ENCODE results near the gene SYNDIG1.

The SYNDIG1 gene

DNA sequence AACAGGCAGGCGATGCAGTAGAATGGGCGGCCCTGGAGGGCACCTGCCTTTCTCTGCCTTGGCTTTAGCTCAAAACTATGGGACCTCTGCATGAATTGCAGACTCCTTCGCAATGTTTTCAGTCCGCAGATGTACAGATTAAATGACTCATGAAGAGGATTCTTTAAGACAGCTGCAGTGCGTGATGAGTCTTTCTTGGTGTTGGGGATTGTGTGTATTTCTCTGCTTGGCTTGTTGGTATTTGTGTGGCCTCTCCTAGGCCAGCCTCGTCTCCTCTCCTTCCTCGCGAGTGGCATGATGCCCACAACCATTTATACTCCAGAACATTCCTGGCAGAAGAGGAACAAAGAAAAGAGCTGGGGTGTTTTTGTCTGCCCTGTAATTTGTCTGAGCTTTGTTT is 110.6 kb downstream of the SYNDIG1 start:
- no peaks in the 10 kb centered on the region for H3K27me3 Mint-ChIP-seq (ENCODE audit: low read depth)
- no peaks in the 10 kb centered on the region for H3K9me3 Mint-ChIP-seq
- no peak overlapping the region for H3K27ac Mint-ChIP-seq
- H3K4me1 Mint-ChIP-seq (ENCODE audit: low read depth), result no peaks in the 10 kb centered on the region
- H3K36me3 Mint-ChIP-seq (ENCODE audit: low read depth), result no peaks in the 10 kb centered on the region
- H3K4me3 Mint-ChIP-seq, result no peak overlapping the region

- no peak overlapping the region for H3K4me3 Mint-ChIP-seq
- H3K9me3 Mint-ChIP-seq, result no peaks in the 10 kb centered on the region
- H3K4me1 Mint-ChIP-seq (ENCODE audit: low read depth), result no peaks in the 10 kb centered on the region
- H3K36me3 Mint-ChIP-seq (ENCODE audit: low read depth), result no peaks in the 10 kb centered on the region
- no peaks in the 10 kb centered on the region for H3K27me3 Mint-ChIP-seq (ENCODE audit: low read depth)
- H3K27ac Mint-ChIP-seq, result no peak overlapping the region
Measured at GRCh38 chr20:24580855-24581254, 111.4 kb downstream of the SYNDIG1 start.

DNA sequence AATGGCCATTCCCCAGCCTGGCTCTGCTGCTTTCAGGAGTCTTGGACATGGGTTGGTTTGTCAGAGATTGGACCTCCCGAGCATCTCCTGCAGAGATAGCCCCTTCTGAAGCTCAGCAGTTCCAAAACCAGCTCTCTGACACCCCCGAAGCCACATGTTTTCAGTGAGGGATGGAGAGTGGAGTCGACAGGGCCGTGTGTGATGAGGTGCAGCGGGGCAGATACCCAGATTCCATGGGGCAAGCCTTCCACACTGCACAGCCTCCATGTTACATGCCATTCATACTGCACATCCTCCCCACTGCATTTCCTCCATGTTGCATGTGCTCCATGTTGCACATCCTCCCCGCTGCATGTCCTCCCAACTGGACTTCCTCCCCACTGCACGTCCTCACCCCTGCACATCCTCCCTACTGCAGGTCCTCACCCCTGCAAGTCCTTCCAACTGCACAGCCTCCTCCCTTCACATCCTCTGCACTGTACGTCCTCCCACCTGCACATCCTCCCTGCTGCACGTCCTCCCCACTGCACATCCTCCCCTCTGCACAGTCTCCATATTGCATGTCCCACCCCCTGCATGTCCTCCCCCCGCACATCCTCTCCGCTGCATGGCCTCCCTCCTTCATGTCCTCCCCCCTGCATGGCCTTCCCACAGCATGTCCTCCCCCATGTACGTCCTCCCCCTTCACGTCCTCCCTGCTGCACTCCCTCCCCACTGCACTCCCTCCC is 112.2 kb downstream of the SYNDIG1 start:
- no peaks in the 10 kb centered on the region for H3K27me3 Mint-ChIP-seq (ENCODE audit: low read depth)

GRCh38 chr20:24582373-24583168 is 113.1 kb downstream of the SYNDIG1 start:
- Mint-ChIP-seq H3K4me1 (ENCODE audit: low read depth) (no peaks in the 10 kb centered on the region), H3K27me3 (ENCODE audit: low read depth) (no peaks in the 10 kb centered on the region), H3K27ac (no peak overlapping the region), H3K9me3 (no peaks in the 10 kb centered on the region), H3K4me3 (no peak overlapping the region), H3K36me3 (ENCODE audit: low read depth) (no peaks in the 10 kb centered on the region)

More for the DNA sequence above, 112.2 kb downstream of the SYNDIG1 start:
- Mint-ChIP-seq H3K9me3 (no peaks in the 10 kb centered on the region), H3K27ac (no peak overlapping the region), H3K36me3 (ENCODE audit: low read depth) (no peaks in the 10 kb centered on the region), H3K4me1 (ENCODE audit: low read depth) (no peaks in the 10 kb centered on the region), H3K4me3 (no peak overlapping the region)

- Mint-ChIP-seq H3K4me1 (ENCODE audit: low read depth) (no peaks in the 10 kb centered on the region), H3K27me3 (ENCODE audit: low read depth) (no peaks in the 10 kb centered on the region), H3K36me3 (ENCODE audit: low read depth) (no peaks in the 10 kb centered on the region), H3K9me3 (no peaks in the 10 kb centered on the region), H3K27ac (no peak overlapping the region), H3K4me3 (no peak overlapping the region)
Measured at GRCh38 chr20:24583169-24583792, 113.9 kb downstream of the SYNDIG1 start.

DNA sequence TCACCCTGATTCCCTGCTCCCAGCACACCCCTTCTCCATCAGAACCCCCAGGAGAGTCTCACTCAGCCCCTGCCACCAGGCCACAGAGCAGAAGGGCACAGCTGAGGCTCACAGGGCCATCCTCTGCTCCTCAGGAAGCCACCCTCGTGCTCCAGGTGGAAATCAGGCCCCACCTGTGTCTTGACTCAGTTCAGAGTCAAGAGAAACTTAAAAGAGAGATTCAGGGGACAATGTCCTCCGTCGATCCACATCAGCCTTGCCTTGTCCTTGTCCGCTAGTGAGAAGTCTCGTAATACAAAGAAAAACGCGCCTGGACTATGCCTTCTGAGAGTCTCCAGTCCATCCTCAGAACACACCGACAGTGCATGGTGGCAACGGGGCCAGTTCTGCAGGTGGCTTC is 114.6 kb downstream of the SYNDIG1 start:
- no peaks in the 10 kb centered on the region for H3K9me3 Mint-ChIP-seq
- H3K4me3 Mint-ChIP-seq, result no peak overlapping the region
- no peak overlapping the region for H3K27ac Mint-ChIP-seq
- no peaks in the 10 kb centered on the region for H3K27me3 Mint-ChIP-seq (ENCODE audit: low read depth)
- no peaks in the 10 kb centered on the region for H3K36me3 Mint-ChIP-seq (ENCODE audit: low read depth)
- no peaks in the 10 kb centered on the region for H3K4me1 Mint-ChIP-seq (ENCODE audit: low read depth)

- H3K27me3 Mint-ChIP-seq (ENCODE audit: low read depth), result no peaks in the 10 kb centered on the region
- no peaks in the 10 kb centered on the region for H3K4me1 Mint-ChIP-seq (ENCODE audit: low read depth)
- no peaks in the 10 kb centered on the region for H3K9me3 Mint-ChIP-seq
- no peaks in the 10 kb centered on the region for H3K36me3 Mint-ChIP-seq (ENCODE audit: low read depth)
- H3K4me3 Mint-ChIP-seq, result no peak overlapping the region
- H3K27ac Mint-ChIP-seq, result no peak overlapping the region
Measured at GRCh38 chr20:24584538-24585356, 115.3 kb downstream of the SYNDIG1 start.

- H3K36me3 Mint-ChIP-seq (ENCODE audit: low read depth), result no peaks in the 10 kb centered on the region
- H3K27ac Mint-ChIP-seq, result no peak overlapping the region
Measured at GRCh38 chr20:24585796-24586522, 116.5 kb downstream of the SYNDIG1 start.

DNA sequence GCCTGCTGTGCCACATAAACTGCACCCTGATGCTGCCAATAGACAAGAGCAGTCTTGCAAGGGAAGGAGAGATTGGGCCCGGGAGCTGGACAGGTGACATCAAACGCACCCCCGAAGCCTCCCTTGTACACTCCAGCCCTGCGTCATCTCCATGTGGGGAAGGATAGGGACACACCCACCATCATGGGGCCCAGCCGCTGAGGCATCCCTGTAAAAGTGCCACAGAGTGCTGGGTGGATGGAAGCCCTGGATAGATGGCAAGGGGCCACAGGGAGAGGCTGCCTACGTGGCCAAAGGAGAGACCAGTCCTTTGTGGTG is 117.1 kb downstream of the SYNDIG1 start:
- Mint-ChIP-seq H3K27me3 (ENCODE audit: low read depth) (no peaks in the 10 kb centered on the region), H3K9me3 (no peaks in the 10 kb centered on the region), H3K4me1 (ENCODE audit: low read depth) (no peaks in the 10 kb centered on the region), H3K36me3 (ENCODE audit: low read depth) (no peaks in the 10 kb centered on the region), H3K4me3 (no peak overlapping the region), H3K27ac (no peak overlapping the region)

More at GRCh38 chr20:24585796-24586522, 116.5 kb downstream of the SYNDIG1 start:
- Mint-ChIP-seq H3K27me3 (ENCODE audit: low read depth) (no peaks in the 10 kb centered on the region), H3K9me3 (no peaks in the 10 kb centered on the region), H3K4me3 (no peak overlapping the region), H3K4me1 (ENCODE audit: low read depth) (no peaks in the 10 kb centered on the region)

DNA sequence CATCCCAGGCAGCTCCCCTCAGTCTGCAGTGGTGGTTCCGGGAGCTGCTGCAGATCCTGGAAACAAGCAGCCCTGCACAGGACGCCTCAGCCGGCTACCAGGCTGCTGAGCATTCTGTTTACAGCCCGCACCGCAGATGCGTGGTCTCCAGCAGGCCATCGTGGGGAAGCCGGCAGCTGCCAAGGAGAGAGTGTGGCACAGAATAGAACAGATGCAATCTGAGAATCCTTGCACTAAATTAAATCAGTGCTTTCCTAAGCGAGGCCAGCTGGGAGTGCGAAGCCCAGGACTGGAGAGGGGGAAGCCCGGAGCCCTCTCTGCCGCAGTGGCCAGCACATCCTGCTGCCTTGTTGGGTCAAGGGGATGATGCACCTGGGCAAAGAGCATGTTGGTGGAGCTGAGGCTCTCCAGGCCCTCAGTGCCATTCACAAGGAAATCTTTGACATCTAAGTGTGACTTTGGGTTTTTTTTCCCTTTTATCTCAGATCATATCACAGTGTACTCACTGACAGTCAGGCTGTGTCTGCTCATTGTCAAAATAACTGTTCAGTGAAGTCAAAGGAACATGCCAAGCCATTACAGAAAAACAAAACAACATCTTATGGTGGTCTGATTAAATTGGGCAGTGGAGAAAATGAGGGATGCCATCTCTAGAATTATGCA is 118.1 kb downstream of the SYNDIG1 start:
- Mint-ChIP-seq H3K27me3 (ENCODE audit: low read depth) (no peaks in the 10 kb centered on the region), H3K4me1 (ENCODE audit: low read depth) (no peaks in the 10 kb centered on the region), H3K9me3 (no peaks in the 10 kb centered on the region), H3K27ac (no peak overlapping the region), H3K4me3 (no peak overlapping the region), H3K36me3 (ENCODE audit: low read depth) (no peaks in the 10 kb centered on the region)

DNA sequence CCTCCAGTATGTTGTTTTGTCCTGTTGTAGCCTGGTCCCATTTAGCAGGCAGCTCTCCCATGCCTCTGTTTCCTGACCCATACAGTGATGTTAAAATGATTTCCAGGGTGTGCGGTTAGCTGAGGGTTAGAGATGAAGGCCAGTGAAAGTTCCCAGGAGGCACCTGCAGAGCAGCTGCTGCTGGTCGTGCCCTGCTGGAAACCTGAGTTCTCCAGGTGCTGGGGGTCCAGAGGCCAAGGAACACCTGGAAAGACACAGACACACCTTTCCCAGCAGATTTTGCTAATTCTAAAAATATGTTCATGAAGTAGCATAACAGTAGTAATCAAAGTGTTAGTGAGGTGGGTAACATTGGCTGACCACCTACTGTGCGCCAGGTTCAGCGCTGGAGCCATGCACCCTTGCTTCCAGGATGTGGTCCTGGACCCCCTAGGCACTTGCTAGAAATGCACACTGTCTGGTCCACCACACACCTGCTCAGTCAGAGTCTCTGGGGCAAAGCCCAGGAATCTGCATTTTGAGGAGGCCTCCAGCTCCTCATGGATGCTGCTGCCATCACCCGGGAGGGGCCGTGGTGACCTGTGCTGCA is 118.7 kb downstream of the SYNDIG1 start:
- no peak overlapping the region for H3K4me3 Mint-ChIP-seq

DNA sequence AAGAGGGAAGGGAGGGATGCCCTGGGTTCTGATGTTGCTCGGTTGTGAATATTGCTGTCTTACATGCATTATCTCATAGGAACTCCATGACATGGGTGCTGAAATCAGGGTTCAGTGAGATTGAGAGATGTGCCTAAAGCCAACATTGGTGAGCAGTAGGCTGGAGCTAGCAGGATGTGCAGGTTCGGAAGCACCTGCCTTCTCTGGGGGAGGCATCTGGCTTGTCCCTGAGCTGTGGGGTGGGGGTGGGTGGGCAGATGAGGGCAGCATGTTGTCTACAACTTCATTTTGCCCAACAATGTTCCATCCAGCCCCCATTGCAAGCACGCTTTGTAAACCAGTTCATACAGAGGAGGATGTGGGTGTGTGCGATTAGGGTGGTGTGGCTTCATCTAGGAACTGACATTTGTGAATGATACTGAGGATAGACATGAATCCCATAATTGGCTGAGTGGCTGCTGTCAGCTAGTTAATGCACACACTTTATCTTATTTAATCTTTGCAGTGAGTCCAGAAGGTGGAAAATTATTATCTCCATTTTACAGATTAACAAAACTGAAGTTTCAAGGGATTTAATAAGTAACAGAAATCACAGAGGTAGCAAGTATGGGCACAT is 119.4 kb downstream of the SYNDIG1 start:
- H3K27me3 Mint-ChIP-seq (ENCODE audit: low read depth), result no peaks in the 10 kb centered on the region
- H3K4me3 Mint-ChIP-seq, result no peak overlapping the region
- H3K4me1 Mint-ChIP-seq (ENCODE audit: low read depth), result no peaks in the 10 kb centered on the region
- H3K9me3 Mint-ChIP-seq, result no peaks in the 10 kb centered on the region
- H3K27ac Mint-ChIP-seq, result no peak overlapping the region
- no peaks in the 10 kb centered on the region for H3K36me3 Mint-ChIP-seq (ENCODE audit: low read depth)

More for the DNA sequence above, 118.7 kb downstream of the SYNDIG1 start:
- no peak overlapping the region for H3K27ac Mint-ChIP-seq
- H3K36me3 Mint-ChIP-seq (ENCODE audit: low read depth), result no peaks in the 10 kb centered on the region
- H3K9me3 Mint-ChIP-seq, result no peaks in the 10 kb centered on the region
- no peaks in the 10 kb centered on the region for H3K27me3 Mint-ChIP-seq (ENCODE audit: low read depth)
- no peaks in the 10 kb centered on the region for H3K4me1 Mint-ChIP-seq (ENCODE audit: low read depth)

DNA sequence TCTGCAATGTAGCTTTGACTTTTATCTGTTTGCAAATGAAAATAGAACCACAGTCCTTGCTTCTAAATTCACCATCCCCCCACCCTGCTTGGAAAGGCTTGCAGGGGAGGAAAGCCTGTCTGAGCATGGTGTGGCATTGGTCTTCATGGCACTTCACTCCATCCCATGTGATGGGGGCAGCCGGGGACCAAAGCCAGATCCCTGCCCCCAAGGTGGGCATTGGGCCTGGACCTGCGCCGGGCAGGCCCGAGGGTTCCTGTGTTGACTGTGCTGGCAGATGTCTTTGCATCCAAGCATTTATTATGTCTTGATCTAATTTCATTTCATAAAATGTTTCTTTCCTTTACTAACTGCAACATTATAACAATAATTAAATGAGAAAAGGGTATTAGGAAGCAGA is 120.0 kb downstream of the SYNDIG1 start:
- Mint-ChIP-seq H3K4me1 (ENCODE audit: low read depth) (no peaks in the 10 kb centered on the region), H3K4me3 (no peak overlapping the region), H3K27me3 (ENCODE audit: low read depth) (no peaks in the 10 kb centered on the region), H3K27ac (no peak overlapping the region), H3K9me3 (no peaks in the 10 kb centered on the region), H3K36me3 (ENCODE audit: low read depth) (no peaks in the 10 kb centered on the region)
